Thyroid gland (tissue), 4 donors: Measurements from ENCODE around the gene IGF2BP3. TPM values are rescaled to one million over a fixed set of nuclear protein-coding genes. Genes with fewer than 3 reads are reported as not detected.
"Not testable (repeated sequence)": the region's sequence is repeated elsewhere in the genome, so short reads cannot be mapped to it uniquely, and the experiment has no call there.

Experiments
- DNase-seq, 2 donors: peaks; one replicate each; pipeline ENCODE4 v3.0.0-alpha.2; 2019
- H3K27ac ChIP-seq, 3 donors: fragments of 200-600 bp; sonication (generic); 1 replicate in 2 of 3; 2 replicates in 1 of 3; pipeline ENCODE4 v1.5.1; 2016 to 2019; ENCODE audit warnings: mild to moderate bottlenecking in 1 of 3, moderate library complexity in 1 of 3
- H3K27me3 ChIP-seq: fragments of 200-600 bp; sonication (generic); one replicate; pipeline ENCODE4 v1.5.1; 2019
- H3K36me3 ChIP-seq, 2 donors: fragments of 200-600 bp; sonication (generic); one replicate each; pipeline ENCODE4 v1.5.1; 2016 to 2019
- H3K4me1 ChIP-seq, 2 donors: fragments of 200-600 bp; sonication (generic); one replicate each; pipeline ENCODE4 v1.5.1; 2017 to 2019
- H3K4me3 ChIP-seq, 3 donors: fragments of 200-600 bp; sonication (generic); replicated peaks in 1 of 3; 1 replicate in 2 of 3; 2 replicates in 1 of 3; pipeline ENCODE4 v1.5.1; 2016; ENCODE audit warnings: mild to moderate bottlenecking in 1 of 3
- H3K9me3 ChIP-seq: fragments of 200-600 bp; sonication (generic); one replicate; pipeline ENCODE4 v1.5.1; 2017
- POLR2A ChIP-seq, 2 donors: fragments of 450-650 bp; IDR thresholded peaks; one replicate each; pipeline ENCODE4 v1.6.1; 2017; ENCODE audit warnings: antibody characterized with exemption in 2 of 2, mild to moderate bottlenecking in 2 of 2, moderate library complexity in 1 of 2
- WGBS, 2 donors: methylation state at CpG; one replicate each; pipeline ENCODE4 v1.1.5; 2017; 5-methylcytosine and 5-hydroxymethylcytosine counted together
- intact Hi-C: fragments of 100-400 bp; cut with DNase I; formaldehyde crosslinking; loops from one replicate; pipeline ENCODE4 v1.15.1; 2023
- total RNA-seq, 4 donors: library from RNA; depleted of rRNA; stranded (reverse); fragments of >200 nt; gene quantifications; one replicate each; pipeline ENCODE4 v1.2.3, GENCODE V29; 2016
- TF ChIP-seq, protein P1 (sequence below), 6 experiments: fragments of 200-600 bp in 3 of 6; fragments of 450-650 bp in 3 of 6; sonication (generic) in 3 of 6; IDR thresholded peaks; one replicate each; pipeline ENCODE4 v1.5.1; 2016 to 2019; ENCODE audit warnings: antibody characterized with exemption in 6 of 6, mild to moderate bottlenecking in 2 of 6, inconsistent platforms in 1 of 6, moderate library complexity in 1 of 6

IGF2BP3 gene
- total RNA-seq, 4 donors from 2014 or later: 0.67 to 5.2 (median 3.4) TPM

DNA sequence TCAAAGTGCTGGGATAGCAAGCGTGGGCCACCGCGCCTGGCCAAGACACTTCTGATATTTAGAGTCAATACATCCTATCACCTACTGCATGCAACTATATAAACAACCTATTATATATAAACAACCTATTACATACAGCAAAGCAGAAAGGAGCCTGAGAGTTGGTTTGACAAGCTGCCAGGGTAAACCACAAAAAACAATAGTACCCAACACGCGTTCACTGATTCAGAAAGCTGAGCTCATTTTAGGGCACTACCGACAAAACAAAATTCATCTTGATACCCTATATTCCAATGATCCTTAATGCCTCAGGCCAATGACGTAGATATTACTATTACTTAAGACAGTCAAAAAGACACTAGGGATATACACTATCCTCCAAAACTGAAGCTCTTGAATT is 154.9 kb downstream of the IGF2BP3 start:
- H3K9me3 ChIP-seq: no peaks in the 10 kb centered on the region
- H3K4me1 ChIP-seq: peaks cover 0 to 19% of the 10 kb centered on the region in 2 donors
- TF ChIP-seq, protein P1, sequence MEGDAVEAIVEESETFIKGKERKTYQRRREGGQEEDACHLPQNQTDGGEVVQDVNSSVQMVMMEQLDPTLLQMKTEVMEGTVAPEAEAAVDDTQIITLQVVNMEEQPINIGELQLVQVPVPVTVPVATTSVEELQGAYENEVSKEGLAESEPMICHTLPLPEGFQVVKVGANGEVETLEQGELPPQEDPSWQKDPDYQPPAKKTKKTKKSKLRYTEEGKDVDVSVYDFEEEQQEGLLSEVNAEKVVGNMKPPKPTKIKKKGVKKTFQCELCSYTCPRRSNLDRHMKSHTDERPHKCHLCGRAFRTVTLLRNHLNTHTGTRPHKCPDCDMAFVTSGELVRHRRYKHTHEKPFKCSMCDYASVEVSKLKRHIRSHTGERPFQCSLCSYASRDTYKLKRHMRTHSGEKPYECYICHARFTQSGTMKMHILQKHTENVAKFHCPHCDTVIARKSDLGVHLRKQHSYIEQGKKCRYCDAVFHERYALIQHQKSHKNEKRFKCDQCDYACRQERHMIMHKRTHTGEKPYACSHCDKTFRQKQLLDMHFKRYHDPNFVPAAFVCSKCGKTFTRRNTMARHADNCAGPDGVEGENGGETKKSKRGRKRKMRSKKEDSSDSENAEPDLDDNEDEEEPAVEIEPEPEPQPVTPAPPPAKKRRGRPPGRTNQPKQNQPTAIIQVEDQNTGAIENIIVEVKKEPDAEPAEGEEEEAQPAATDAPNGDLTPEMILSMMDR (IDR thresholded peaks at IDR 0.05): no peak
- no peak for TF ChIP-seq POLR2A (IDR thresholded peaks at IDR 0.05)
- no peak overlapping the region for H3K4me3 ChIP-seq
- intact Hi-C loops: no loop called here
- no peaks in the 10 kb centered on the region for H3K36me3 ChIP-seq
- no peak for DNase-seq
- no peak overlapping the region for H3K27ac ChIP-seq
- WGBS, 2 donors: 81 to 89% methylated on average over 7 of the region's 7 CpGs
- H3K27me3 ChIP-seq: no peaks in the 10 kb centered on the region

- H3K9me3 ChIP-seq, H3K27me3 ChIP-seq, intact Hi-C loops, DNase-seq, H3K27ac ChIP-seq, H3K4me3 ChIP-seq: not testable (repeated sequence)
- H3K4me1 ChIP-seq: peaks cover 0 to 19% of the 10 kb centered on the region in 2 donors
- H3K36me3 ChIP-seq: peaks cover 4 to 18% of the 10 kb centered on the region in 2 donors
- WGBS, 2 donors: 84 to 96% methylated on average over 2 of the region's 2 CpGs
Observed at GRCh38 chr7:23312141-23312540, 158.2 kb downstream of the IGF2BP3 start.

GRCh38 chr7:23308754-23309153 is 161.5 kb downstream of the IGF2BP3 start:
- Histone ChIP-seq H3K27ac (no peak overlapping the region), H3K4me1 (peaks cover 0 to 23% of the 10 kb centered on the region in 2 donors), H3K27me3 (no peaks in the 10 kb centered on the region), H3K4me3 (no peak overlapping the region), H3K36me3 (peaks cover 4 to 18% of the 10 kb centered on the region in 2 donors), H3K9me3 (no peaks in the 10 kb centered on the region)
- TF ChIP-seq, protein P1 (IDR thresholded peaks at IDR 0.05): no peak
- TF ChIP-seq POLR2A (IDR thresholded peaks at IDR 0.05): no peak
- DNase-seq: no peak
- 91 to 92% methylated on average over 6 of the region's 6 CpGs for WGBS, 2 donors
- intact Hi-C loops: no loop called here

- Histone ChIP-seq H3K9me3 (no peaks in the 10 kb centered on the region), H3K4me3 (no peak overlapping the region), H3K27me3 (no peaks in the 10 kb centered on the region), H3K4me1 (peaks cover 8 to 23% of the 10 kb centered on the region in 2 donors), H3K36me3 (peaks cover 4 to 18% of the 10 kb centered on the region in 2 donors), H3K27ac (no peak overlapping the region)
- TF ChIP-seq, protein P1 (IDR thresholded peaks at IDR 0.05): no peak
- TF ChIP-seq POLR2A (IDR thresholded peaks at IDR 0.05): no peak
- WGBS, 2 donors: 94% methylated on average over 2 of the region's 2 CpGs
- intact Hi-C loops: no loop called here
- DNase-seq: no peak
Observed at GRCh38 chr7:23306936-23307521, 163.3 kb downstream of the IGF2BP3 start.

GRCh38 chr7:23299770-23300300 is 170.5 kb downstream of the IGF2BP3 start:
- 13 to 17% methylated on average over 12 of the region's 12 CpGs for WGBS, 2 donors
- no peaks in the 10 kb centered on the region for H3K27me3 ChIP-seq
- intact Hi-C loops: no loop called here
- TF ChIP-seq, protein P1 (IDR thresholded peaks at IDR 0.05): no peak
- no peak for TF ChIP-seq POLR2A (IDR thresholded peaks at IDR 0.05)
- peak overlapping the region in 2 of 3 donors; percentile 79 to 80 for H3K27ac ChIP-seq
- H3K4me1 ChIP-seq: peaks cover 35 to 46% of the 10 kb centered on the region in 2 donors
- H3K36me3 ChIP-seq: no peaks in the 10 kb centered on the region
- H3K9me3 ChIP-seq: no peaks in the 10 kb centered on the region
- DNase-seq: no peak
- peak overlapping the region; percentile 56 to 78 (median 71) for H3K4me3 ChIP-seq
